T-helper 1 cell treated with Interleukin-12 subunit alpha and Interleukin-12 subunit beta and Interleukin-4 antibody, amounts not matched to agents 30 μg/mL and 1 μg/mL, for 36 hours (primary cell): ENCODE data around the gene LDLRAD4.

Experiments
- H3K27ac Mint-ChIP-seq: one replicate; pipeline ENCODE4 v1.8.0; 2021; ENCODE audit warnings: mild to moderate bottlenecking, mixed read lengths
- H3K27me3 Mint-ChIP-seq: one replicate; pipeline ENCODE4 v1.8.0; 2021; ENCODE audit warnings: low read depth, mixed read lengths
- H3K36me3 Mint-ChIP-seq: one replicate; pipeline ENCODE4 v1.8.0; 2021; ENCODE audit warnings: low read depth, mixed read lengths
- H3K4me1 Mint-ChIP-seq: one replicate; pipeline ENCODE4 v1.8.0; 2021; ENCODE audit warnings: low read depth, mixed read lengths
- H3K4me3 Mint-ChIP-seq: one replicate; pipeline ENCODE4 v1.8.0; 2021; ENCODE audit warnings: mild to moderate bottlenecking, moderate library complexity, mixed read lengths
- H3K9me3 Mint-ChIP-seq: one replicate; pipeline ENCODE4 v1.8.0; 2021; ENCODE audit warnings: mixed read lengths

Gene LDLRAD4

DNA sequence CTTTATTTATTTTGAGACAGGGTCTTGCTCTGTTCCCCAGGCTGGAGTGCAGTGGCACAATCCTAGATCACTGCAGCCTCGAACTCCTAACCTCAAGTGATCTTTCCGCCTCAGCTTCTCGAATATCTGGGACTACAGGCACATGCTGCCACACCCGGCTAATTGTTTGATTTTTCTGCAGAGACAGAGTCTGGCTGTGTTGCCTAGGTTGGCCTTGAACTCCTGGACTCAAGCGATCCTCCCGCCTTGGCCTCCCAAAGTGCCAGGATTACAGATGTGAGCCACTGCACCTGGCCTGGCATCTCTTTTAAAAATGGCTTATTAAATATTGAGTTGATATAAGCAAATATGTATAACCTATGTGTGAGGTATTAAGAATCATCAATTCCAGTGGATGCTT lies 298.3 kb downstream of the LDLRAD4 start:
- Mint-ChIP-seq H3K36me3 (peaks cover 12% of the 10 kb centered on the region), H3K27ac (no peak overlapping the region), H3K4me3 (no peak overlapping the region), H3K4me1 (peaks cover 13% of the 10 kb centered on the region), H3K9me3 (peaks cover 8% of the 10 kb centered on the region), H3K27me3 (no peaks in the 10 kb centered on the region)

DNA sequence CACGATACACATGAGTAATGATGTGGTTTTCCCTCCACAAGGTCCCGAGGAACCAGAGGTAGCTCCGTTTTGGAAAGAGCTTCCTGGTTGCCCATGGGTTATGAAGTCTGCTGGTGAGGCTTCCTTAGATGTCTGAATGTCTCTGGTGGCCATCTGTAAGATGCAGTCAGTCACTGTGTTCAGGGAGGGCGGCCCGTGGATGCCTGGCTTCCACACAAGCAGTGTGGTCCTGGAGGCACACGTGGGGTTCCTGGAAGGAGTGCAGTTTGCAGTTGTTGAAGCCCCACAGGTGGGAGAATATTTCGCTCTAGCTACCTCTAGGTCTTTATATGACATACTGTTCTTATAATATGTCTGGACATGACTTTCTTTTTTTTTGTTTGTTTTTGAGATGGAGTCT lies 298.8 kb downstream of the LDLRAD4 start:
- peaks cover 8% of the 10 kb centered on the region for H3K4me1 Mint-ChIP-seq
- H3K36me3 Mint-ChIP-seq = peaks cover 12% of the 10 kb centered on the region
- no peak overlapping the region for H3K27ac Mint-ChIP-seq
- H3K4me3 Mint-ChIP-seq = no peak overlapping the region
- H3K9me3 Mint-ChIP-seq = peaks cover 8% of the 10 kb centered on the region
- H3K27me3 Mint-ChIP-seq = no peaks in the 10 kb centered on the region

DNA sequence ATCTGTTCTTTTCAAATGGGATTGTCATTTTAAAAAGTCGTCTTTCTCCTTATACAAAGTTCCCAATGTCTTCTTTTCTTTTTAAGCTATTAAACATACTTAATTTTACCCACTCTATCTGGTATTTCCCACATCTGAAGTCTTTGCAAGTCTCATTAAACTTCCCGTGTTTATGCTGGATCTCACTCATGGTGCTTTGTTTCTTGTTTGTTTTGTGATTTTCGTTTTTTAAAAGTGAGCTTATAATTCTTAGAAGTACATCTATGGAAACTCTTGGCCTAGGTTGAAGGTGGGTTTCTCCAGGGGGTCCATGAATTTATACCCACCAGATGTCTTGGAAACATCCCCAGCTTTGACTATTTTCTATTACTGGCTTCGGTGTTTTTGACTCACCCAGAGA lies 299.8 kb downstream of the LDLRAD4 start:
- Mint-ChIP-seq H3K27ac (no peak overlapping the region), H3K4me1 (no peaks in the 10 kb centered on the region), H3K9me3 (peaks cover 8% of the 10 kb centered on the region), H3K4me3 (no peak overlapping the region), H3K27me3 (no peaks in the 10 kb centered on the region), H3K36me3 (peaks cover 12% of the 10 kb centered on the region)

DNA sequence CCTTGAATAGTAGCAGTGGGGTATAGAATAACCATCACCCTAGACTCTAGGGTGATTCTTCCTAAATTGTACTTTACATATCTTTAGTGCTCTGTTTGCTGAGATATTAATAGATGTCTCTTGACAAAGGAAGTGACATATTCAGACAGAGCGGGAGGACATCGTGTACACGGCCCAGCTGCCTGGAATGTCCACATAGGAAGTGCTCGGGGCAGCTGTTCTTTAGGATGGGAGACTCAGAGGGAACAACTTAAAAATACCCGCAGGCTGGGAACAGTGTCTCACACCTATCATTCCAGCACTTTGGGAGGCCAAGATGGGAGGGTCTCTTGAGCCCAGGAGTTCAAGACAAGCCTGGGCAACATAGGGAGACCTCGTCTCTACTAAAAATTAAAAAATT lies 301.7 kb downstream of the LDLRAD4 start:
- H3K4me1 Mint-ChIP-seq = no peaks in the 10 kb centered on the region
- H3K27ac Mint-ChIP-seq = no peak overlapping the region
- no peaks in the 10 kb centered on the region for H3K27me3 Mint-ChIP-seq
- no peak overlapping the region for H3K4me3 Mint-ChIP-seq
- H3K9me3 Mint-ChIP-seq = peaks cover 8% of the 10 kb centered on the region
- peaks cover 15% of the 10 kb centered on the region for H3K36me3 Mint-ChIP-seq

DNA sequence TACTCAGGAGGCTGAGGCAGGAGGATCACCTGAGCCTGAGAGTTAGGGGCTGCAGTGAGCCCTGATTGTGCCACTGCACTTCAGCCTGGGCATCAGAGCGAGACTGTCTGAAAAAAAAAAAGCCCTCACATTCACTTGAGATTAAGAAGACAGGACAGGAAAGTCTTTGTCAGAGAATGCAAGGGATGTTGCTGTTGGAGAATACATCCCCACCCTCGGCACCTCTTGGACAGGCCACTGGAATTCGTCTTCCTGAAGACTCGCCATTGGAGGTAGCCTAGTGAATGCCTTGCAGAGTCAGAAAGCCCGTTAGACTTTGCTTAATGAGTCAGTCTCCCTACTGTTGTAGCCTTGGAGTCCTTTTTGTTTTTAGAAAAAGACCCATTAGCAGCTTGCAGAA lies 302.2 kb downstream of the LDLRAD4 start:
- H3K9me3 Mint-ChIP-seq = peaks cover 8% of the 10 kb centered on the region
- H3K4me3 Mint-ChIP-seq = no peak overlapping the region
- no peaks in the 10 kb centered on the region for H3K4me1 Mint-ChIP-seq
- peaks cover 15% of the 10 kb centered on the region for H3K36me3 Mint-ChIP-seq
- H3K27ac Mint-ChIP-seq = no peak overlapping the region
- H3K27me3 Mint-ChIP-seq = no peaks in the 10 kb centered on the region

DNA sequence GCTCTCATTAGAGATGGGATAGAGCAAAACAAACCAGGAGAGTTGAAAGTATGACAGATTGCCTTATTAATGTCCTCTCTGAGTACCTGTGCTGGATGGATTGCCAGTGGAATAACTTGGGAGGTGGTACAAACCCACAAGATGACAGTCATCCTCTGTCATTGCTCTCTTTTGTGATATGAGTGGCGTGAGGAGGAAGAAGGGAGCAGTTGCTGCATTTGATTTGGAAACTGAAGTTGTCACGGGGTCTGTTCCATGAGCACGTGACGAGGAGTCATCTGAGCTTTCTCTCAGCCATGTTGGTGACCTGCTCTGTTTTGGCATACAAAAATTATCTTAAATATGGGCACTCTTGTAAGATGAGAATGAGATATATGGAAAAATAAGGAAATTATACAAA lies 302.9 kb downstream of the LDLRAD4 start:
- H3K4me3 Mint-ChIP-seq = no peak overlapping the region
- H3K36me3 Mint-ChIP-seq = peaks cover 15% of the 10 kb centered on the region
- no peaks in the 10 kb centered on the region for H3K27me3 Mint-ChIP-seq
- H3K27ac Mint-ChIP-seq = no peak overlapping the region
- H3K4me1 Mint-ChIP-seq = no peaks in the 10 kb centered on the region
- peaks cover 8% of the 10 kb centered on the region for H3K9me3 Mint-ChIP-seq

DNA sequence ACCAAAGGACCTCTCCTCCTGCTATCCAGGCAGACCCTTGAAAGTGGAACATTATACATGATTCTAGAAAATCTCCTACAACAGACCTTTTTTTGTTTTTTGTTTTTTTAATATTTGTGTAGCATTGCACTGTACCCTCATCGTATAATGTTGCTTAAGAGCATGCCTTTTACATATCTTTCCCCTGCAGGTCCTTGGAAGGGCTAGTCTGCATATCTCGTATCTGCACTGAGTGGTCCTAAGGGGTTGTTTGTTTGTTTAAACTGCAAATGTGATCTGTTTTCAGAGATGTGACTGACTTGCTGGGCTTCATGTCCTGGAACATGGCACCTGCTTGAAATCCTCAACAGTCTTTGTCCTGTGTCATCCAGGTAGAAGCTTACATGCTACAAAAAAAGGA lies 303.7 kb downstream of the LDLRAD4 start:
- H3K27me3 Mint-ChIP-seq = no peaks in the 10 kb centered on the region
- H3K4me3 Mint-ChIP-seq = no peak overlapping the region
- no peak overlapping the region for H3K27ac Mint-ChIP-seq
- H3K4me1 Mint-ChIP-seq = no peaks in the 10 kb centered on the region
- peaks cover 8% of the 10 kb centered on the region for H3K9me3 Mint-ChIP-seq
- H3K36me3 Mint-ChIP-seq = peaks cover 13% of the 10 kb centered on the region

DNA sequence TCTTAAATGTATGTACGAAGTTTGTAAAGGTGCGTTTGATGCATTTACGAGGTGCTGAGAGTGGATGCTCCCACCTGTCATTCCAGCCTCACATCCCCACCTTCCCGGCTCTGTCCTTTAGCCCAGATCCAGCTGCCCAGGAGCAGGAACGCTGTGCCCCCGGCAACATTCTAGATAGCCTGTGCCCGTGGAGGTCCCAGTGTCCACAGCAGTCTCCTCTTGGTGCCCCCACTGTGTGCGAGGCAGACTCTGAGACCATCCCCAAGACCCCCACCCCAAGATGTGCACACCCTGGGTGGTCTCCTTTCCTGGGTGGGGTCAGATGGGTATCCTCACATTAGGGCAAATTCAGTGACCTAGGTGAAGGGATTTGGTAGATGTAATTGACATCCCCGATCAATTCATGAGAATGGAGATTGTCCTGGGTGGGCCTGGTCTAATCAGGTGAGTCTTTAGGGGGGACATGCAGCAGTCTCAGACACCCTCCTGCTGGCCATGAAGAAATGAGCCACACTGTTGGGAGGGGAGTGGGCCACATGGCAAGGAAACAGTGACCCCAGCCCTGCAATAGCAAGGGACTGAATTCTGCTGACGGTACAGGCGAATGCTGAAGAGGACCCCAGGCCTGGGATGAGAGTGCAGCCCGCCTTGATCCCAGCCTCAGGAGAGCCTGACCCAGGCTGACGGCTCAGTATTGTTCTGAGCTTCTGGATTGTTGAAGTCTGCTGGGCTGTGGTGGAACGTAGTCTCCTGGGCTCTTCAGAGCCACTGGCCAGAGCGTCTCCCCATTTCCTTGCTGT lies 304.5 kb downstream of the LDLRAD4 start:
- peaks cover 8% of the 10 kb centered on the region for H3K36me3 Mint-ChIP-seq
- peaks cover 5% of the 10 kb centered on the region for H3K9me3 Mint-ChIP-seq
- H3K4me3 Mint-ChIP-seq = no peak overlapping the region
- H3K4me1 Mint-ChIP-seq = no peaks in the 10 kb centered on the region
- no peak overlapping the region for H3K27ac Mint-ChIP-seq
- H3K27me3 Mint-ChIP-seq = no peaks in the 10 kb centered on the region

DNA sequence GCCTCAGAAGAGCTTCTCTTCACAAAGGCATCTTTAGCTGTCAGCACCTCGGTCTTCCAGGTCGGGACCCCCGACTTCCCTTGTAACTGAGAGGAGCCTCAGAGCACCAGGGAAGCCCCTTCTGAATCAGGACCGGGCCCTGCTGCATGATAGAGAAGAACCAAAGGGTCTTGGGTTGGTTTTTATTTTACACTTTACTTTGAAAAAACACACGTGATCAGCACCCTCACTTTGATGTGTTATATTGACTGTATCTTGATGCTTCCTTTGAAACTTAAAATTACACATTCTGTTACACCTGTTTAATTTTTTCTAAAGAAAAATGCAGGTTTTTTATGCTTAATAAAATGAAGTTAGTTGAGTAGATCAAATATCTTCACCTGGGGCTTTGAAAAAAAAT lies 305.5 kb downstream of the LDLRAD4 start:
- Mint-ChIP-seq H3K27ac (no peak overlapping the region), H3K36me3 (peaks cover 3% of the 10 kb centered on the region), H3K27me3 (no peaks in the 10 kb centered on the region), H3K9me3 (no peaks in the 10 kb centered on the region), H3K4me1 (no peaks in the 10 kb centered on the region), H3K4me3 (no peak overlapping the region)

DNA sequence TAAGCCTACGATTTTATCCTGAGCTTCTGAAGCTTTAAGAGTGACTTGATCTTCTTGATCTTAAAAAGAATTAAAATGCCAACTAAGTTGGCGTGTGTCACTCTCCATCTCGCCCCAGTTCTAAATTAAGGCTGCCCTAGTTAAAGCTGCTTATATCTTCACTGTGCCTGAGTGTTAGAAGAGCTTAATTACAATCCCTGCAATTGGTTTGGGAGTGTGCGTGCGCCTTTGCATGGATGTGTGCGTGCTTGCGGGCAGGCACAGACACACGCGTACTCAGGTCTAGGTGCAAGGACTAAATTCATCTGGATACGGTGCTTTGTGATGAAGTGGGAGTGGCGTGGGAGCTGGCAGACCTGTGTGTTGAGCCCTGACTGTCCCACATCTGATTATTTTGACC lies 306.3 kb downstream of the LDLRAD4 start:
- Mint-ChIP-seq H3K4me1 (no peaks in the 10 kb centered on the region), H3K27me3 (no peaks in the 10 kb centered on the region), H3K27ac (no peak overlapping the region), H3K9me3 (no peaks in the 10 kb centered on the region), H3K36me3 (peaks cover 3% of the 10 kb centered on the region), H3K4me3 (no peak overlapping the region)

DNA sequence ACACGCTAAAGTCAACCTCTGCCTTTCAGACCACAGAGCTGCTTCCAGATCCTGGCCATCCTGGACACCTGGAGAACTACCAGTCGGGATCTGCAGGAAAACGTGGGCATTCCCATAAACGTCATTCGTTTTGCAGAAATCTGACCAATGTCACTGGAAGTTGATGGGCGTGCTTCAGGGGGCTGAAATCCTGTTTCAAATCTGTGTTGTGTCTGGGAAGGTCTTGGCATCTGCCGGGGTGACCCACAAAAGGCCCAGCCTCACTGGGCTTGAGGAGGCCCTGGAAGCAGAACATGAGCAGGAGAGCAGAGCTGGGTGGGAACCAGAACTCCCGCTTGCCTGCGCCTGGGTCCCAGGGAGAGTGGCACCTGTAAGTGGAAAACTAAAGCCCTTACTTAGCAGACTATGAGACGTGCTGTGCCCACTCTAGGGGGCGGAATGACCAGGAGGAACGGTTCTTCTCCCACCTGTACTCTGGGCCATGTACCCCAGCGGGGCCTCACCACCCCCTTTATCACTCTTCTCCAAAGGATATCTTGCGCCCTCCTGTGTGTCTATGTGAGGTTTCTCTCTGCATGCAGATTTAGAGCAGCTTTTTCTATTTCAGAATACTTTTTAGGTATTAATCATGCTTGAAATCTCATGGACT lies 306.9 kb downstream of the LDLRAD4 start:
- no peaks in the 10 kb centered on the region for H3K4me1 Mint-ChIP-seq
- H3K4me3 Mint-ChIP-seq = no peak overlapping the region
- no peak overlapping the region for H3K27ac Mint-ChIP-seq
- no peaks in the 10 kb centered on the region for H3K27me3 Mint-ChIP-seq
- peaks cover 3% of the 10 kb centered on the region for H3K36me3 Mint-ChIP-seq
- no peaks in the 10 kb centered on the region for H3K9me3 Mint-ChIP-seq

DNA sequence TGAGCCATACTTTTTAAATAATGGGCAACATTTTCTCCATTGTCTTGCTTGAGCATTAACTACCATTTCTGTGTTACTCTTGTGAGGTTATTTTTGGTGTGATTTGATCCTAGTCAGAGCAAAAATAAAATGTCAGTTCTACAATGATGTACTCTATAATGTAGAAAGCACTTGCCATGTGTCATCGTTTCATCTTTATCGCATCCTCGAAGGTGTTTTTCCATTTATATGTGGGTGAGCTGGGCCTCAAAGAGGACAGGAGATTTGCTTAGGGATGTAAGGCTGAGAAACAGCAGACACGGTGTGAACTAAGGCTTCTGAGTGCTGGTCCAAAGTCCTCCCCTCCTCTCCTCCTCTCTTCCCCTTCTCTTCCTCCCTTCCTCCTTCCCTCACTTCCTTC lies 308.0 kb downstream of the LDLRAD4 start:
- no peaks in the 10 kb centered on the region for H3K9me3 Mint-ChIP-seq
- H3K36me3 Mint-ChIP-seq = peaks cover 3% of the 10 kb centered on the region
- H3K27me3 Mint-ChIP-seq = no peaks in the 10 kb centered on the region
- H3K4me1 Mint-ChIP-seq = no peaks in the 10 kb centered on the region
- H3K4me3 Mint-ChIP-seq = no peak overlapping the region
- no peak overlapping the region for H3K27ac Mint-ChIP-seq

DNA sequence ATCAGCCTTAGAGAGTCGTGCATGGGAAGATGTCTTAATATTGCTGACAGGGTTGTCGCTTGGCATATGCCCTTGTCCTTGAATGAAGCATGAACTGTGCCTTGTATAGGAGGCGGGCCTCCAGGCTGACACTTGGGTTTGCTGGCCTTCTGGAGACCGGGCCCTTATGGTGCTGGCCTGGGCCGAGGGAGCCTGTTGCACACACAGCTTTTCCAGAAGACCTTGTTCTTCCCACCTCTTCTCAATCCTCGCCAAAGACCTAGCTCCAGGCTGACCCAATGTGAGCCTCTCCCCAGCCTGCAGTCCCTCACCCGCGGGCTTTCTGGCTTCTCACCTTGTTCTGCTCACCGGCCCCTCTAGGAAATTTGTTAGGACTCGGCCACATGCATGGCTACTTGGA lies 308.7 kb downstream of the LDLRAD4 start:
- Mint-ChIP-seq H3K9me3 (no peaks in the 10 kb centered on the region), H3K27me3 (no peaks in the 10 kb centered on the region), H3K36me3 (peaks cover 3% of the 10 kb centered on the region), H3K4me1 (no peaks in the 10 kb centered on the region), H3K4me3 (no peak overlapping the region), H3K27ac (no peak overlapping the region)

DNA sequence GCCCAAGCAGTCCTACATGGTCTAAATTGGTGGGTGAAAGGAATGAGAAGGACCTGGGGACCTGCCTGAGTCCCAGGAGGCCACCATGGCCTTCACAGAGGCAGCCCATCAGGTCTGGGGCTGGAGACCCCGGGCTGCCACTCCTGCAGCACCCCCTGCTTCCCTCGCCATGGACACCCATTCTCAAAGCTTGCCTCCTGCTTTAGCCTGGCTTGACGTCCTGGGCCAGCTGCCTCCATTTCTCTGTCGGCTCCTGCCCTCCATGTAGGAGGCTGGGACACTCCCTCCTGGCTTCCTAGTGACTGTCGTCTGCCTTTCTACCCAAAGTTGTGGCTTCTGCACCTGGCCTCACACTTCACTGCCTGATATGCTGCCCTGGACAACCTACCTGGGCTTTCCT lies 309.2 kb downstream of the LDLRAD4 start:
- no peaks in the 10 kb centered on the region for H3K4me1 Mint-ChIP-seq

DNA sequence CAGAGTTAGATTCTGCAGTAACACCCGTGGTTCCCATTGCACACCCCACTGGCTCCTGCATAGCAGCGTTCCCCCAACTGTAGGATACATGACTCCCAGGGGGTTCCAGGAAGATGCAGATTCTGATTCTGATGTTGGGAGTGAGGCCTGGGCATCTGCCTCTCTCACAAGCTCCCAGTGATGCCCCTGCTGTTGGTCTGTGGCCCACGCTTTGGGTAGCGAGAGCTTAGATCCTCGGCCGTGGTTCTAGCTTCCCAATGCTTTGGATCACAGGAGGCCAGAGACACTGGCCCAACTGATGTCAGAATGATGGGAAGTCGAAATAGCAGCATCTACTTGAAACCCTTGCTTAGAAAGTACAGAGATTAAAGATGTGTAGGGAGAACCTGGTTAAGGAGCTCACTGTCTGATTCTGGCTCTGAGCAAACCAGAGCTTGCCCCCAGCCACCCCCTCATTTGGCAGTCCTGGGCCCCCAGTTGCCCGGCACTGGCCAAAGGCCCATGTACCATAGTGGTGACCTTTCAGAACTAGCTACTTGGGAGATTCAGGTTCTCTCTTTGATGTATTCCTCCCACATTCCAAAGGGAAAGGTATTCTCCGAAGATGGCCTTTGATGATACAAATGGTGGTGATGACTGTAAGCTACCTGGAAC lies 310.3 kb downstream of the LDLRAD4 start:
- H3K27ac Mint-ChIP-seq = no peak overlapping the region
- no peak overlapping the region for H3K4me3 Mint-ChIP-seq
- no peaks in the 10 kb centered on the region for H3K27me3 Mint-ChIP-seq
- H3K36me3 Mint-ChIP-seq = peaks cover 3% of the 10 kb centered on the region
- peaks cover 6% of the 10 kb centered on the region for H3K4me1 Mint-ChIP-seq
- no peaks in the 10 kb centered on the region for H3K9me3 Mint-ChIP-seq

More for the DNA sequence above, 309.2 kb downstream of the LDLRAD4 start:
- no peaks in the 10 kb centered on the region for H3K9me3 Mint-ChIP-seq
- no peaks in the 10 kb centered on the region for H3K27me3 Mint-ChIP-seq
- H3K27ac Mint-ChIP-seq = no peak overlapping the region
- peaks cover 3% of the 10 kb centered on the region for H3K36me3 Mint-ChIP-seq
- H3K4me3 Mint-ChIP-seq = no peak overlapping the region
